LNCaP clone FGC (cell line): ENCODE data around the gene GNL2.
A peak's percentile ranks its signal among the peaks of the same experiment; 100 is the strongest.

Experiments used
- DNase-seq: peaks from one replicate; pipeline ENCODE4 v3.0.0-alpha.2; 2011; ENCODE audit warnings: low read depth
- H3K4me3 ChIP-seq: 2 replicates; pipeline ENCODE4 v1.5.1; 2011; ENCODE audit warnings: mild to moderate bottlenecking, low read depth, low read length, control low read depth
- TF ChIP-seq, protein P1 (sequence below): IDR thresholded peaks from 2 replicates; pipeline ENCODE4 v1.5.1; 2012; ENCODE audit warnings: mild to moderate bottlenecking; ENCODE audit not compliant: control insufficient read depth, insufficient read depth; ENCODE audit errors: extremely low read depth

GNL2 gene

DNA sequence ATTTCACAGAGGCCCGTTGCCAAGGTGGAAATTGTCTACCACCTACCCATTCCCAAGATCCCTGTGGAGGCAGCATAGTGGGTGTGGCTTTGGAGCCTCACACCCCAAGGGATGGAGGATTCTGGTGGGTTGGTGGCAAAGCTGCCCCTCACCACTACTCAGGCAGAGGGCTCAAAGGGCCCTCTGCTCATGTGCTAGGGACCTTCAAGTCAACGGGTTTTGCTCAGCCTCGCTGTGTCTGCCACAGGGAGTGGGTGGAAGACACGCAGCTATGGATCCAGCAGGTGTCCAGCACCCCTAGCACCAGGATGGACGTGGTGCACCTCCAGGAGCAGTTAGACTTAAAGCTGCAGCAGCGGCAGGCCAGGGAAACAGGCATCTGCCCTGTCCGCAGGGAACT is 36.7 kb downstream of the GNL2 start:
- no peak for DNase-seq
- TF ChIP-seq, protein P1, sequence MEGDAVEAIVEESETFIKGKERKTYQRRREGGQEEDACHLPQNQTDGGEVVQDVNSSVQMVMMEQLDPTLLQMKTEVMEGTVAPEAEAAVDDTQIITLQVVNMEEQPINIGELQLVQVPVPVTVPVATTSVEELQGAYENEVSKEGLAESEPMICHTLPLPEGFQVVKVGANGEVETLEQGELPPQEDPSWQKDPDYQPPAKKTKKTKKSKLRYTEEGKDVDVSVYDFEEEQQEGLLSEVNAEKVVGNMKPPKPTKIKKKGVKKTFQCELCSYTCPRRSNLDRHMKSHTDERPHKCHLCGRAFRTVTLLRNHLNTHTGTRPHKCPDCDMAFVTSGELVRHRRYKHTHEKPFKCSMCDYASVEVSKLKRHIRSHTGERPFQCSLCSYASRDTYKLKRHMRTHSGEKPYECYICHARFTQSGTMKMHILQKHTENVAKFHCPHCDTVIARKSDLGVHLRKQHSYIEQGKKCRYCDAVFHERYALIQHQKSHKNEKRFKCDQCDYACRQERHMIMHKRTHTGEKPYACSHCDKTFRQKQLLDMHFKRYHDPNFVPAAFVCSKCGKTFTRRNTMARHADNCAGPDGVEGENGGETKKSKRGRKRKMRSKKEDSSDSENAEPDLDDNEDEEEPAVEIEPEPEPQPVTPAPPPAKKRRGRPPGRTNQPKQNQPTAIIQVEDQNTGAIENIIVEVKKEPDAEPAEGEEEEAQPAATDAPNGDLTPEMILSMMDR: no peak
- H3K4me3 ChIP-seq: no peak overlapping the region

DNA sequence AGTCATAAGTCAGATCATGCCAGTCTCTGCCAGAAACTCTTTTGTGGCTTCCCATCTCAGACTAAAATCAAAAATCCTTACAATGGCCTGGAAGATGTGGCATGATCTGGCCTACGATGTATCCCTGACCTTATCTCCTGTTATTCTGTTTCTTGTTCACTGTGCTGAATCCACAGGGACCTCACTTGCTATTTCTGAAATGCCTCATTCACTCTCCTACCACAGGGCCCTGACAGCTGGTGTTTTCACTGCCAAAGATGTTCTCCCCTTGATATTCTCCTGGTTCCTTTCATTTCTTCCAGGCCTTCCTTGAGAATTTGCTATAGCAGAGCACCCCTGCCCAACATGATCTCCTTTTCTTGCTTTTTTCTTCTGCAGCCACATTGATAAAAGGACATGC is 37.3 kb downstream of the GNL2 start:
- TF ChIP-seq, protein P1: no peak
- DNase-seq: no peak
- H3K4me3 ChIP-seq: no peak overlapping the region

DNA sequence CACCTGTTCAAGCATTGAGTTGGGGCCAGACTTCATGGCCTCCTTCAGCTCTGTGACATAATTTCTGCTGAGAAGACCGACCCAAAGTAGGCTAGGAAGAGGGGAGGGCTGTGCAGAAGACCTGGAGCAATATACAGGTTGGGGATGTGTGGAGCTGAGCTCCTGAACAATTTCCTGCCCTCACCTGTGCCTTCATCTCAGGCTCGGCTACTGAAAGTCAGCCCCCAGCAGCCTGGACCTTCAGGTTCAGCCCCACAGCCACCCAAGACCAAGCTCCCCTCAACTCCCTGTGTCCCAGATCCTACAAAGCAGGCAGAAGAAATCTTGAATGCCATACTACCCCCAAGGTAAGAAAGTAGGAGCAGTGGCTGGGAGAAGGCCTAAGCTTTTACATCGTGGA is 38.3 kb downstream of the GNL2 start:
- DNase-seq: no peak
- H3K4me3 ChIP-seq: peak overlapping the region; percentile 27
- TF ChIP-seq, protein P1: no peak

DNA sequence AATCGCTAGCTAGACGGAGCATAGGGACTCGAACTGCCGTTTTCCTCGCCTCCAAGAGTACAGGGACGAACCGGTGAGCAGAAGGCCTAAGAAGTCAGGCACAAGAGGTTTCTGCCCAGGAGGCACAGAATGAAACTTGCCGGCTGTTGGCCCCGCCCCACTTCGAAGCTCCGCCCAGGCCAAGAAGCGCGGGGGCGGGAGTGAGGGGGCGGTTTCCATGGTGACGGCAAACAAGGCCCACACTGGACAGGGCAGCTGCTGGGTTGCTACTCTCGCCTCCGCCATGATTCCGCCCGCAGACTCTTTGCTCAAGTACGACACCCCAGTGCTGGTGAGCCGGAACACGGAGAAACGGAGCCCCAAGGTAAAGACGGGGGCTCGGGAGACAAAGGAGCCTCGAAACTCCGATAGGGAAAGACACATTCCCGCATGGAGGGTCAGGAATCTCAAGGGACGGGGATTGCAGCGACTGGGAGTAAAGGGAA is 39.0 kb downstream of the GNL2 start, which contains the start of gene DNALI1:
DNALI1 (plus strand) TSS at position 229 of the 485 bp plus-strand sequence; CDS start at position 284, 55 bp downstream.
- peak within 1 kb of the TSS; percentile 27 for H3K4me3 ChIP-seq
- TF ChIP-seq, protein P1: no peak
- no peak for DNase-seq

DNA sequence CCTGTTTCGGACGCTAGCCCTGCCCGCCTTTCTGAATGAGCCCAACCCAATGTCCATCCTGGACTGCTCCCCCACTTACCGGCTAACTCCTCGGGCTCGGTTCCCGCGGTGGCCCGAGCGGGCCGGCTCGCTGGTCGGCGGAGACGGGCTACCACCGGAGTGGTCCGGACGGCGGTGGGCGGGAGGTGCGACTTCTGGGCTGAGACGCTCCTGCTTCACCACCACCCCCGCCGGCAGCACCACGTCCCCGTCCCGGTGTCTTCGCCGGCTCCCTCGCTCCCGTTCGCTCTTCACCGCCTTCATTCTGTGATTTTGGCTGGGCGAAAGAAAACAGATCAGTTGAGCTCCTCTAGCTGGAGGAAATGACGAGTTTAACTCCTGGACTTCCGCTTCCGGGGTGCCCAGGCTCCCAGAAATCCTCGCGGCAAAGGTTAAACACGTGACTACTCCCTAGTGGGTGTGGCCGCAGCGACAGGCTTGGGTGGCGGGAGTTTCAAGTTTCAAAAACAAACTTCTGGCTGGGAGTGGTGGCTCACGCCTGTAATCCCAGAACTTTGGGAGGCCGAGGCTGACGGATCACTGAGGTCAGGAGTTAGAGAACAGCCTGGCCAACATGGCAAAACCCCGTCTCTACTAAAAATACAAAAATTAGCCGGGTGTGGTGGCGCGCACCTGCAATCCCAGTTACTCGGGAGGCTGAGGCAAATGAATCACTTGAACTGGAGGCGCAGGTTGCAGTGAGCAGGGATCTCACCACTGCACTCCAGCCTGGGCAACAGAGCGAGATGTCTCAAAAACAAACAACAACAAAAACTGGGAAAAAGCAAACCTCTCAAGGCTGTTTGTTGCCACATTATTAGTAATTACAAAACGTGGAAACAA is 41.6 kb downstream of the GNL2 start, which contains the start of gene SNIP1:
SNIP1 (minus strand) TSS at position 367 of the 882 bp plus-strand sequence; CDS start at position 303, 64 bp downstream.
- DNase-seq: peak; percentile 80
- TF ChIP-seq, protein P1: no peak
- peak within 1 kb of the TSS; percentile 100 for H3K4me3 ChIP-seq

DNA sequence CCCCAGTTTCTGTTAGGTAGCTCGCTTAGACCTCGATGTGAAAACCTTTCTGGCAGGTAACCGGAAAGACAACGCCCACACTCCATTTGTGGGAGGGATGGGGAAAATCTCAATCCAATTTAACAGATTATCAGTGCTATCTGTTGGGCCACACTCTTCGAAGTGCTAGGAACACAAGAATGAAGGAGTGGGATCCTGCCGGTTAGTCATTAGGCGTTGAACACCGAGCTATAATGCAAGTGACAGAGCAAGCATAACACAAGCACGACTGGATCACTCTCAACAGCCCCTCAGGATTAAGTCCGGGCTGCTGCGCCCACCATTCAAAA is 42.2 kb downstream of the GNL2 start:
- TF ChIP-seq, protein P1: no peak
- no peak for DNase-seq
- H3K4me3 ChIP-seq: peak overlapping the region; percentile 100
